Right atrium auricular region (tissue), 2 donors: ENCODE measurements around the gene CDKN1B. TPM values are rescaled to one million over a fixed set of nuclear protein-coding genes. Genes with fewer than 3 reads are reported as not detected.

Source experiments
- DNase-seq: peaks from one replicate; pipeline ENCODE4 v3.0.0-alpha.2; 2019; ENCODE audit warnings: low spot score
- H3K27ac ChIP-seq, 2 donors: fragments of 200-600 bp; sonication (generic); 1 replicate in 1 of 2; 2 replicates in 1 of 2; pipeline ENCODE4 v1.5.1; 2016 to 2019
- H3K27me3 ChIP-seq, 2 donors: fragments of 200-600 bp; sonication (generic); one replicate each; pipeline versions ENCODE4 v1.5.1 to v1.6.0; 2017 to 2019
- H3K36me3 ChIP-seq: fragments of 200-600 bp; sonication (generic); one replicate; pipeline ENCODE4 v1.5.1; 2016
- H3K4me1 ChIP-seq, 2 donors: fragments of 200-600 bp; sonication (generic); one replicate each; pipeline versions ENCODE4 v1.5.1 to v1.6.0; 2017 to 2019
- H3K4me3 ChIP-seq, 2 donors: fragments of 200-600 bp; sonication (generic); 1 replicate in 1 of 2; 2 replicates in 1 of 2; pipeline ENCODE4 v1.5.1; 2017 to 2019; ENCODE audit warnings: mild to moderate bottlenecking in 1 of 2, moderate library complexity in 1 of 2
- H3K9me3 ChIP-seq, 2 donors: fragments of 200-600 bp; sonication (generic); one replicate each; pipeline ENCODE4 v1.5.1; 2019
- total RNA-seq, 2 donors: library from RNA; depleted of rRNA; stranded (reverse); fragments of >200 nt; gene quantifications; one replicate each; pipeline ENCODE4 v1.1.0, GENCODE V29; 2016
- TF ChIP-seq, protein P1 (sequence below), 2 donors: fragments of 200-600 bp; sonication (generic); IDR thresholded peaks; one replicate each; pipeline ENCODE4 v1.5.1; 2019; ENCODE audit warnings: antibody characterized with exemption in 2 of 2

Gene CDKN1B
- total RNA-seq, 2 donors from 2014 or later: 31.1 to 38.1 TPM

DNA sequence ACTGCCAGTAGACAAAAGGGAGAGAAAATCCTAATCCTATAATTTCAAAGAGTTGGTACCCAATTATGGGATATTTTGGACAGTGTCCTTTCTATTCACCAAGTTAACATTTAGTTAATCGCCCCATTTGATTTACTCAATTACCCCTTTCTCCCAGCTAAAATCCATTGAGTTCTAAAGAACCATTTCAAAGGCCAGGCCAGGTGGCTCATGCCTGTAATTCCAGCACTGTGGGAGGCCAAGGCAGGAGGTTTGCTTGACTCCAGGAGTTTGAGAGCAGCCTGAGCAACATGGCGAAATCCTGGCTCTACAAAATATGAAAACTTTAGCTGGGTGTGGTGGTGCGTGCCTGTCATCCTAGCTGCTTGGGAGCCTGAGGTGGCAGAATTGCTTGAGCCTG, 15.7 kb upstream of the CDKN1B start:
- Histone ChIP-seq H3K27ac (no peak overlapping the region), H3K36me3 (no peaks in the 10 kb centered on the region), H3K4me3 (no peak overlapping the region), H3K27me3 (no peaks in the 10 kb centered on the region), H3K4me1 (peaks cover 0 to 4% of the 10 kb centered on the region in 2 donors), H3K9me3 (no peaks in the 10 kb centered on the region)
- DNase-seq: no peak
- TF ChIP-seq, protein P1, sequence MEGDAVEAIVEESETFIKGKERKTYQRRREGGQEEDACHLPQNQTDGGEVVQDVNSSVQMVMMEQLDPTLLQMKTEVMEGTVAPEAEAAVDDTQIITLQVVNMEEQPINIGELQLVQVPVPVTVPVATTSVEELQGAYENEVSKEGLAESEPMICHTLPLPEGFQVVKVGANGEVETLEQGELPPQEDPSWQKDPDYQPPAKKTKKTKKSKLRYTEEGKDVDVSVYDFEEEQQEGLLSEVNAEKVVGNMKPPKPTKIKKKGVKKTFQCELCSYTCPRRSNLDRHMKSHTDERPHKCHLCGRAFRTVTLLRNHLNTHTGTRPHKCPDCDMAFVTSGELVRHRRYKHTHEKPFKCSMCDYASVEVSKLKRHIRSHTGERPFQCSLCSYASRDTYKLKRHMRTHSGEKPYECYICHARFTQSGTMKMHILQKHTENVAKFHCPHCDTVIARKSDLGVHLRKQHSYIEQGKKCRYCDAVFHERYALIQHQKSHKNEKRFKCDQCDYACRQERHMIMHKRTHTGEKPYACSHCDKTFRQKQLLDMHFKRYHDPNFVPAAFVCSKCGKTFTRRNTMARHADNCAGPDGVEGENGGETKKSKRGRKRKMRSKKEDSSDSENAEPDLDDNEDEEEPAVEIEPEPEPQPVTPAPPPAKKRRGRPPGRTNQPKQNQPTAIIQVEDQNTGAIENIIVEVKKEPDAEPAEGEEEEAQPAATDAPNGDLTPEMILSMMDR (IDR thresholded peaks at IDR 0.05): no peak

DNA sequence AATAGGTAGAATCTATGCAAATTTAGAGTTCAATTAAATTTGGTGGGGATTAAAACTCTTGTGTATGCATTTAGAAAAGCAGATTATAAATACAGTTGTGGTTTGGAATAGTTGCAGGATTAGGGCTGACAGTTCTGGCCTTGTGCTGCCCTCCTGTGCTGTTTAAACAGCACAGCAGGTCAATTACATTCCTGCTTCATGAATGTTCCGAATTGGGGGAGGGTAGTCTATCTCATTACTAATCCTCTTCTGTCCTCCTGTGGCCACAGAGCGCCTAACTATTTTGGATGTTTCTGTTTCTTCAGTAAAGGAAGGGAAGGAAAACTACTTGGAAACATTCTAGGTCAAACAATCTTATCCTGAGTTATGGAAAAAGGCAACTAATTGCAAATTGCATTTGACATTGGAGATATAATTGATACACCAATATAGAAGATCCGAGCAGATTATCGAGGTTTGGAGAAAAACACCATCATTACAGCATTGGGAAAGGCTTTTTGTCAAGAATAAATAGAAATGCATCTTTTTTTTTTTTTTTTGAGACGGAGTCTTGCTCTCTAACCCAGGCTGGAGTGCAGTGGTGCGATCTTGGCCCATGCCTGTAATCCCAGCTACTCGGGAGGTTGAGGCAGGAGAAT, 12.5 kb upstream of the CDKN1B start:
- Histone ChIP-seq H3K27me3 (no peaks in the 10 kb centered on the region), H3K4me1 (no peaks in the 10 kb centered on the region), H3K27ac (no peak overlapping the region), H3K9me3 (no peaks in the 10 kb centered on the region), H3K4me3 (no peak overlapping the region), H3K36me3 (no peaks in the 10 kb centered on the region)
- no peak for DNase-seq
- TF ChIP-seq, protein P1 (IDR thresholded peaks at IDR 0.05): peak; percentile 51 to 89

DNA sequence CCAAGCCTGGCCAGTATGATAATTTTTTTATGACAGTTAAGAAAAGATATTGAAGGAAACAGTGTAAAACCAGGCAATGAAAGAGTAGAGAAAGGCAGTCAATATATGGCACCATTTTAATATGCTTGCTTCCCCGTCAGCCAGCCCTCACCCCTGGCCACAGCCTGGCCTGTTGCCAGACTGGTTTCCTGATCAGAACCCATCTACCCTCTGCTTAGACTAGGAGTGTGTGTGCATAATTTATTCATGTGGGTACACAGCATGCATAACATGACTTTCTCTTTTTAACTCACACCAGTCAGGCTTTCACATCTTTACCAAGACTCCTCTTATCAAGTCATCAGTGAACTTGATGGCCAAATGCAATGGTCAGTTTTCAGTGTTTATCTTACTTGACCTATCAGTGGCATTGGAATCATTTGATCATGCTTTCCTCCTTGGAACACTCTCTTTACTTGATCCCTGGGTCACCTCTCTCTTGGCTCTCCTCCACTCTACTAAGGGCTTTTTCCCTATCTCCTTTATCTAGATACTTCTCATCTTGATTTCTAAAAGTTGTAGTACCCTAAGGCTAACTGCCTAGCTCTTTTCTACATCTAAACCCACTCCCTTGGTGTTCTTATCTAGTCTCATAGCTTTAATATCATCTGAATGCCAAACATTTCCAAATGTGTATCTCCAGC, 11.2 kb upstream of the CDKN1B start:
- DNase-seq: no peak
- Histone ChIP-seq H3K27ac (no peak overlapping the region), H3K9me3 (no peaks in the 10 kb centered on the region), H3K4me1 (no peaks in the 10 kb centered on the region), H3K4me3 (no peak overlapping the region), H3K27me3 (no peaks in the 10 kb centered on the region), H3K36me3 (no peaks in the 10 kb centered on the region)
- TF ChIP-seq, protein P1 (IDR thresholded peaks at IDR 0.05): no peak

DNA sequence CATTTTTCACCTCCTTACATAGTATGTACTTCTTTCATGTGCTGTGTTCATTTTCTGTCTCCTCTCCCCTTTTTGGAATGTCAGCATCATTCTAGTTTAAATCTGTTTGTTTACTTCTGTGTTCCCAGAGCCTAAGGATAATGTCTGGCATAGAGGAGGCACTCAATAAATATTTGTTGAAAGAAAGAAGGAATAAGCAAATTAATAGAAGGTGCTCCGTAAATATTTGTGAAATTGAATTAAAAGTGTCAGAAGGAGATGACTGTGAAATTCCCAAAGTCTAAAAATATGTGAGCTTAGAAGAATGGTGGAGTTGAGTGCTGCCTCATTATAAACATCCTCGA, 3.3 kb upstream of the CDKN1B start:
- H3K4me1 ChIP-seq: peaks cover 0 to 30% of the 10 kb centered on the region in 2 donors
- TF ChIP-seq, protein P1 (IDR thresholded peaks at IDR 0.05): no peak
- H3K36me3 ChIP-seq: no peaks in the 10 kb centered on the region
- H3K4me3 ChIP-seq: peak overlapping the region; percentile 13 to 47
- DNase-seq: no peak
- H3K9me3 ChIP-seq: no peaks in the 10 kb centered on the region
- peak overlapping the region; percentile 100 for H3K27ac ChIP-seq
- H3K27me3 ChIP-seq: no peaks in the 10 kb centered on the region

DNA sequence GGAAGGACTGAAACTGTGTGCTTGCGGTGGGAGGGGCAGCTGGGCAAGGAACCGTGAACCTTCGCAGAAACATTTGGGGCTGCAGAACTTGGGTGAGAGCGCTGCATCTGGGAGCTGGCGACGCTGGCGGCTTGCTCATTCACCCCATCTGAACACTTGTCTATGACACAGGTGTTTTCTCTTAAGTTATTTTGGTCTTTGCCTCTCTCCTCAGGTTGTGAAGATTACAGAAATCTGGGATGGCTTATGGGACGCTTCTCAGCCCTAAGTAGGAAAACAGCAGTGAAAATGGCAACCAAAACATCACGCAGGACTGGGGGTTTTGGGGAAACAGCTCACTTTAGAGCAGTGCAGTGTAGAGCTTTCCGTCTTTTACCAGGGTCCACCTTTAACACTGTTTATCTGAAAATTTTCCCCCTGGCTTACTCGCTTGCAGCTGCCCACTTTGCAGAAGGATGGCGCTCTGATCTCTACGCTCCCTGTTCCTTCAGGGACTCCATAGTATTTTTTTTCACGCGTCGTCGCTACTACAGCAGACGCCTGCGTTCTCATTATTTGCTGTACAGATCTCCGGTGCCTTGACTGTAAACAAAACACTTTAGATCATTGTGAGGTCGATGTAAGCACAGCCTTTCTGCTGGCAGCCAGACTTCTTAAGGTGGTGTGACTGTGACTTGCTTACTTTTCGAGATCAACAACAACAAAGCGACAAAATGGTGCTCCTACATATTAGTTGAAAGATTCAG, 2.7 kb upstream of the CDKN1B start:
- Histone ChIP-seq H3K9me3 (no peaks in the 10 kb centered on the region), H3K27ac (peak overlapping the region; percentile 100), H3K27me3 (no peaks in the 10 kb centered on the region), H3K4me1 (peaks cover 0 to 35% of the 10 kb centered on the region in 2 donors), H3K4me3 (peak overlapping the region; percentile 13 to 47), H3K36me3 (peaks cover under 1% of the 10 kb centered on the region)
- DNase-seq: no peak
- TF ChIP-seq, protein P1 (IDR thresholded peaks at IDR 0.05): peak; percentile 24 to 65
